ENCODE results near the gene RIPK4. TPM values are rescaled to one million over a fixed set of nuclear protein-coding genes. Genes with fewer than 3 reads are reported as not detected.

The RIPK4 gene
- total RNA-seq, 1 donor from 2014 or later, result not detected

DNA sequence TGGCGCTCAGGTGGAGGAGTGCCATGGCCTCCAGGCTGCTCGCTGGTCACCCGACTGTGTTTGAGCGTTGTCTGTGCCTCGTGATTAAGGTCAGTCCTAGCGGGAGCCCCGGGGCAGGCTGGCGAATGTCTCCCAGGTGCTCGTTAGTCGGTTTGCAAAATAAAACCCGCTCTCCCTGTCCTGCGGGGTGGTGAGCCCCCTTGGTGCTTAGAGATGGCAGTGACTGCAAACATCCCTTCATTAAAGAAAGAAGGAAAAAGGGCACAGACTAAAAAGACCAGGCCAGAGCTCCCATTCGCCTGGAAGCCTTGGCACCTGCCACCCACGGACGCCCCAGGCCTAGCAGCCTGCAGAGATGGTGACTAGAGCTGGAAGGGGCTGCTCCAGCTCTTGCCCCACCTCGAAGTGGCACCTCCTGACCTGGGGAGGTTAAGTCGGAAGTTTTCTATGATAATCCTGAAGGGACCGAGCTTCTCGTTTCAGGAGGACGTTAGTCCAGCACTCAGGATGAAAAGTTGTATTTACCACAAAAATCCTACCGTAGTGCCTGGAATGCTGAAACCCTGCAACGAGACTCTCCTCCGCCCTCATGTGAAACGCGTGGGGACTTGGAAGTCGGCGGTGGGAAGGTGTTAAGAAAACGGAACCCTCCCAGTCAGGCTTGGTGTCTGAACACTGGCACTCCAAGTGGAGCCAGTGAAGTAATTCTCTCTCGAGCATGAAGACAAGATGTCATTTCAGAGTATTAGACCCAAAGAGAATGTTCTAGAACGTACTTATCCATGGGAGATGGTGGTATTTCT, 24.6 kb downstream of the RIPK4 start:
- H3K27ac Mint-ChIP-seq, result no peak overlapping the region
- no peaks in the 10 kb centered on the region for H3K27me3 Mint-ChIP-seq (ENCODE audit: low read depth)
- H3K4me1 Mint-ChIP-seq (ENCODE audit: low read depth), result no peaks in the 10 kb centered on the region
- intact Hi-C loops (cut with micrococcal nuclease), result no loop called here
- H3K4me3 Mint-ChIP-seq (ENCODE audit: low read depth), result no peak overlapping the region
- no peak for DNase-seq (ENCODE audit: low spot score)
- H3K36me3 Mint-ChIP-seq (ENCODE audit: low read depth), result no peaks in the 10 kb centered on the region
- H3K9me3 Mint-ChIP-seq, result no peaks in the 10 kb centered on the region

DNA sequence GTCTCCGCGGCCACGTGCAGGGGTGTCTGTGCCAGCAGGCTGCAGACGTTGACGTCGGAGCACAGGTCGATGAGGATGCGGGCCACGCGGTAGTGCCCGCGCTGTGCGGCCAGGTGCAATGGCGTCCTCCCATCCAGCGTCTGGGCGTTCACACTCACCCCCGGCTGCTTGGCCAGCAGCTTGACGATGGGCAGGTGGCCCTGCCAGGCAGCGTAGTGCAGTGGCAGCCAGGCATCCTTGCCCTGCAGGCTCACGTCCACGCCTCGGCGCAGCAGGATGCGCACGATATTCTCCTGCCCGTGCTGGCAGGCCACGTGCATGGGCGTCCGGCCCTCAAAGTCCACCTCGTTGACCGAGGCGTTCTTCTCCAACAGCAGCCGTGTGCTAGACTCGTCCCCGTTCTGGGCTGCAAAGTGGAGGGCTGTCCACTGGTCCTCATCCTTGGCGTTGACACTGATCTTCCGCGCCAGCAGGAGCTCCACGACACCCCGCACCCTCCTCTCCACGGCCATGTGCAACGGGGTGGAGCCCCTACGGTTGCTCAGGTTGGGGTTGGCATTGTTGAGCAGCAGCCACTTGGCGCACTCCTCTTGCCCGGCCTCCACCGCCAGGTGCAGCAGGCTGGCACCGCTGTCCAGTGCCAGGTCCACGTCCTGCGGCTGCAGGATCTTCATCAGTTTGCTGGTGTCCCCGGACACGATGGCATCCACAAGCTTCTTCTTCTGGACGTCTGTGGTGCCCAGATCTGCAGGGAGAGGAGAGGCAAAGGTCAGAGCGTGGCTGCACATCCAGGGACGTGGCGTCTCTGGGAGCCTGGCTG, 25.4 kb downstream of the RIPK4 start:
- intact Hi-C loops (cut with micrococcal nuclease), result no loop called here
- H3K4me3 Mint-ChIP-seq (ENCODE audit: low read depth), result no peak overlapping the region
- no peaks in the 10 kb centered on the region for H3K4me1 Mint-ChIP-seq (ENCODE audit: low read depth)
- H3K36me3 Mint-ChIP-seq (ENCODE audit: low read depth), result no peaks in the 10 kb centered on the region
- H3K27ac Mint-ChIP-seq, result no peak overlapping the region
- no peak for DNase-seq (ENCODE audit: low spot score)
- no peaks in the 10 kb centered on the region for H3K9me3 Mint-ChIP-seq
- peaks cover 2% of the 10 kb centered on the region for H3K27me3 Mint-ChIP-seq (ENCODE audit: low read depth)

GRCh38 chr21:41740604-41741252, 26.1 kb downstream of the RIPK4 start:
- intact Hi-C loops (cut with micrococcal nuclease), result no loop called here
- no peak for DNase-seq (ENCODE audit: low spot score)
- H3K4me3 Mint-ChIP-seq (ENCODE audit: low read depth), result no peak overlapping the region
- H3K27me3 Mint-ChIP-seq (ENCODE audit: low read depth), result peaks cover 2% of the 10 kb centered on the region
- H3K9me3 Mint-ChIP-seq, result no peaks in the 10 kb centered on the region
- no peaks in the 10 kb centered on the region for H3K36me3 Mint-ChIP-seq (ENCODE audit: low read depth)
- no peaks in the 10 kb centered on the region for H3K4me1 Mint-ChIP-seq (ENCODE audit: low read depth)
- no peak overlapping the region for H3K27ac Mint-ChIP-seq

- no peak overlapping the region for H3K4me3 Mint-ChIP-seq (ENCODE audit: low read depth)
- peaks cover 2% of the 10 kb centered on the region for H3K27me3 Mint-ChIP-seq (ENCODE audit: low read depth)
- DNase-seq (ENCODE audit: low spot score), result no peak
- H3K9me3 Mint-ChIP-seq, result no peaks in the 10 kb centered on the region
- intact Hi-C loops (cut with micrococcal nuclease), result no loop called here
- H3K27ac Mint-ChIP-seq, result no peak overlapping the region
- H3K4me1 Mint-ChIP-seq (ENCODE audit: low read depth), result no peaks in the 10 kb centered on the region
- H3K36me3 Mint-ChIP-seq (ENCODE audit: low read depth), result no peaks in the 10 kb centered on the region
Measured at GRCh38 chr21:41739936-41740335, 26.9 kb downstream of the RIPK4 start.

DNA sequence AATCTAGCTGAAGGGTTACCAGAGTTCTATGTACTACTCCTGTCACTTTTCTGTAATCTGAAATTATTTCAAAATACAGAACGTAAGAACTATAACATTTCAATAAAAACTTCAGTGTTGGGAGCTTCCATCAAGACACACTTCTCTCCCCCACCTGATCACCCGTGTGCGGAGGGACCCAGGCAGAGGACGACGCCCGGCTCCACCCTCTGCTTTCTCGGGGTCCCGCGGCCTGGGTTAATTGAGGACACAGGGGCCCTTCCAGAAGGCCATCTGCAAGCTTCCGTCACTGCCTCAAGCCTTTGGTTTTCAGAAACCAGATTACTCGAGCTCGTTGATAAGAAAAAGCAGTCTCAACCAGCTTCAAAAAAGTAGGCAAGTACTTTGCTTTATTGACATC, 27.8 kb downstream of the RIPK4 start:
- Mint-ChIP-seq H3K27me3 (ENCODE audit: low read depth) (peaks cover 2% of the 10 kb centered on the region), H3K36me3 (ENCODE audit: low read depth) (no peaks in the 10 kb centered on the region), H3K27ac (no peak overlapping the region), H3K9me3 (no peaks in the 10 kb centered on the region), H3K4me3 (ENCODE audit: low read depth) (no peak overlapping the region), H3K4me1 (ENCODE audit: low read depth) (no peaks in the 10 kb centered on the region)
- no peak for DNase-seq (ENCODE audit: low spot score)
- intact Hi-C loops (cut with micrococcal nuclease), result no loop called here

DNA sequence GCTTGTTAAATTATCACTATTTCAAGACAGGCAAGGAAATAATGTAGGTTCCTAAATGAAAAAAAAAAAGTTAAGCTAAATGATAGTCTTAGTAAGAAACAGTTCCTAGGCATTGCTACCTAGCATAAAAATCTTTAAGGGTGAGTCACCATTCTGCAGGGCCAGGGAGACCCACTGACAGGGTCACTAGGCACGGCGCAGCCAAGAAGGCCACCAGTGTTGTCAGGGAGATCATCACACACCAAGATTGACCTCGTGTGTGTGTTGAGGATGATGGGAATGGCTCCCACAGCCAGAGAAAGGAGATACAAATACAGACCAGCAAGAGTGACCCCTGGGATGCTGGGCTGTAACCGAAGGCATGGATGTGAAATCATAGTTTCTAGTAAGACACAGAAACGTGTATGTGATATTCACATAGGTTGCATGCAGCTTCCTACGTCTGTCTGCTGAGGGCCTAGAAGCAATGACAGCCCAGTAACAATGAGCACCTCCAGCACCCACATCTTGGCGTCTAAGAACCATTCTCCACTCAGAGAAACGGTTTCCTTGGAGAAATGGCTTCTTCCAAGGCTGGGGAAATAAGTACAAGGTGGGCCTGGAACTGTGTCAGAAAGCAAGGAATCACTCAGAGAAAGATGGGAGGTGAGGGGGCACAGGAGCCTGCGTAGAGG, 29.1 kb downstream of the RIPK4 start:
- Mint-ChIP-seq H3K27me3 (ENCODE audit: low read depth) (peaks cover 4% of the 10 kb centered on the region), H3K4me1 (ENCODE audit: low read depth) (no peaks in the 10 kb centered on the region), H3K36me3 (ENCODE audit: low read depth) (no peaks in the 10 kb centered on the region), H3K27ac (no peak overlapping the region), H3K9me3 (no peaks in the 10 kb centered on the region), H3K4me3 (ENCODE audit: low read depth) (no peak overlapping the region)
- DNase-seq (ENCODE audit: low spot score), result no peak
- intact Hi-C loops (cut with micrococcal nuclease), result no loop called here

- no peak overlapping the region for H3K27ac Mint-ChIP-seq
- H3K36me3 Mint-ChIP-seq (ENCODE audit: low read depth), result no peaks in the 10 kb centered on the region
Measured at GRCh38 chr21:41736423-41736822, 30.4 kb downstream of the RIPK4 start.

DNA sequence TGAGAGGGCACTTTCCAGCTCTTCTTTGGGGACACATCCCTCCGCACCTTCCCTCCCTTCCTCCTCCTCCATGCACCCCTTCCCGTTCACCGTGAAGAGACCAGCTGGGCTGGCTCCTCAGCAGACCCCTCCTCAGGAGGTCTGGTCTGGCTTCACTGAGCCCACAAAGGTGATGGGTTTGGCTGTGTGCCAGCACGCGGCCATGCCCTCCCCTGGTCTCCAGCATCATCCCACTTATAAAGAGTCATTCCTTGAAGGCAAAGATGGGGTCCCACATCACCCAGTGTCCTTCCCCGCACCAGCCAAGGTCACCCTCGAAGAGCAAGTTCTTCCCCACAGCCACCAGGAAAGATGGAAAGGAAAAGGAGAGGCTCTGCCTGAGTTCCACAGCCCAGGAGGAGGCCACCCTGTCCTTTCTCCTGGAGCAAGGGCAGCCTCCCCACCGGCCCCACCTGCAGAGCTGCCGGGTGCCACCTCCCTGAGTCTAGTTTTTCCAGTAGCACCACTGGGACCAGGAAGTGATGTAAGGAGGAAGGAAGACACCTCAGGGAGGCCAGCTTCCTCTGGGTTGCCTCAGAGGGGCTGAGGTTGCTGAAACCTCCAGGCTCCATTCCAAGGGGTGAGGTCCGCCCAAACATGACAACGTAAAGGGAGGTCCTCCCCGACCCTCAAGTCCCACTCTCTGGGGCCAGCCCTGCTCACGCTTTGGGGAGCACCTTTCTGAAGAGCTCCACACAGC, 32.7 kb downstream of the RIPK4 start:
- Mint-ChIP-seq H3K36me3 (ENCODE audit: low read depth) (no peaks in the 10 kb centered on the region), H3K27ac (no peak overlapping the region), H3K4me3 (ENCODE audit: low read depth) (no peak overlapping the region), H3K9me3 (no peaks in the 10 kb centered on the region), H3K4me1 (ENCODE audit: low read depth) (no peaks in the 10 kb centered on the region), H3K27me3 (ENCODE audit: low read depth) (peaks cover 18% of the 10 kb centered on the region)
- intact Hi-C loops (cut with micrococcal nuclease), result no loop called here
- no peak for DNase-seq (ENCODE audit: low spot score)

More at GRCh38 chr21:41736423-41736822, 30.4 kb downstream of the RIPK4 start:
- DNase-seq (ENCODE audit: low spot score), result no peak
- H3K4me3 Mint-ChIP-seq (ENCODE audit: low read depth), result no peak overlapping the region
- intact Hi-C loops (cut with micrococcal nuclease), result no loop called here
- H3K27me3 Mint-ChIP-seq (ENCODE audit: low read depth), result peaks cover 9% of the 10 kb centered on the region
- no peaks in the 10 kb centered on the region for H3K9me3 Mint-ChIP-seq
- H3K4me1 Mint-ChIP-seq (ENCODE audit: low read depth), result no peaks in the 10 kb centered on the region

- no peaks in the 10 kb centered on the region for H3K9me3 Mint-ChIP-seq
- H3K27ac Mint-ChIP-seq, result no peak overlapping the region
- intact Hi-C loops (cut with micrococcal nuclease), result no loop called here
- H3K36me3 Mint-ChIP-seq (ENCODE audit: low read depth), result no peaks in the 10 kb centered on the region
- no peak overlapping the region for H3K4me3 Mint-ChIP-seq (ENCODE audit: low read depth)
- H3K4me1 Mint-ChIP-seq (ENCODE audit: low read depth), result no peaks in the 10 kb centered on the region
- peaks cover 26% of the 10 kb centered on the region for H3K27me3 Mint-ChIP-seq (ENCODE audit: low read depth)
- no peak for DNase-seq (ENCODE audit: low spot score)
Measured at GRCh38 chr21:41731081-41731480, 35.8 kb downstream of the RIPK4 start.

- H3K27ac Mint-ChIP-seq, result no peak overlapping the region
- DNase-seq (ENCODE audit: low spot score), result no peak
- no peaks in the 10 kb centered on the region for H3K9me3 Mint-ChIP-seq
- no peak overlapping the region for H3K4me3 Mint-ChIP-seq (ENCODE audit: low read depth)
- peaks cover 31% of the 10 kb centered on the region for H3K27me3 Mint-ChIP-seq (ENCODE audit: low read depth)
- intact Hi-C loops (cut with micrococcal nuclease), result no loop called here
- no peaks in the 10 kb centered on the region for H3K36me3 Mint-ChIP-seq (ENCODE audit: low read depth)
- no peaks in the 10 kb centered on the region for H3K4me1 Mint-ChIP-seq (ENCODE audit: low read depth)
Measured at GRCh38 chr21:41730367-41730765, 36.5 kb downstream of the RIPK4 start.

GRCh38 chr21:41729701-41730366, 37.0 kb downstream of the RIPK4 start:
- no peak for DNase-seq (ENCODE audit: low spot score)
- Mint-ChIP-seq H3K4me1 (ENCODE audit: low read depth) (no peaks in the 10 kb centered on the region), H3K36me3 (ENCODE audit: low read depth) (no peaks in the 10 kb centered on the region), H3K27me3 (ENCODE audit: low read depth) (peaks cover 34% of the 10 kb centered on the region), H3K4me3 (ENCODE audit: low read depth) (no peak overlapping the region), H3K27ac (no peak overlapping the region), H3K9me3 (no peaks in the 10 kb centered on the region)
- intact Hi-C loops (cut with micrococcal nuclease), result no loop called here
